Activated CD4-positive, CD25-positive, alpha-beta regulatory T cell treated with anti-CD3 and anti-CD28 coated beads, Interleukin-2, amount 50 U/mL, for 72 hours (primary cell): ENCODE results near the gene MTHFD1L.

ENCODE experiments used
- DNase-seq: peaks from one replicate; pipeline ENCODE4 v3.0.0; 2021

The MTHFD1L gene

DNA sequence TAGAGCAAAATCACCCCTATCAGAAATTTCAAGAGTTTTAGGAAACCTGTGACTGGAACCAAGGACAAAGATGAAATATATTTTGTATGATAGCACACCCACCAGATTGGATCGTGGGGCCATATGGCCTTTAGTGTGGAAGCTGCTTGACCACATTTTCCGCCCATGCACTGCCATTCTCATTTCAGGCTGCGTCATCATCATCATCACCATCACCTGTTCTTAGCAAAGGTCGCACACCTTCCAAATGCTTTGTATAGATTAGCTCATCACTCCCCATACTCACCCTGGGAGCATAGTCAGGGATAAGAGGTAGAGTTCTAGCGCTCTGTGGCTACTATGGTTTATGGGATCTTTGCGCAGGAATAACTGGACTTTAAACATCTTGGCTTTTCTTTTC is 185.7 kb downstream of the MTHFD1L start:
- DNase-seq = no peak

DNA sequence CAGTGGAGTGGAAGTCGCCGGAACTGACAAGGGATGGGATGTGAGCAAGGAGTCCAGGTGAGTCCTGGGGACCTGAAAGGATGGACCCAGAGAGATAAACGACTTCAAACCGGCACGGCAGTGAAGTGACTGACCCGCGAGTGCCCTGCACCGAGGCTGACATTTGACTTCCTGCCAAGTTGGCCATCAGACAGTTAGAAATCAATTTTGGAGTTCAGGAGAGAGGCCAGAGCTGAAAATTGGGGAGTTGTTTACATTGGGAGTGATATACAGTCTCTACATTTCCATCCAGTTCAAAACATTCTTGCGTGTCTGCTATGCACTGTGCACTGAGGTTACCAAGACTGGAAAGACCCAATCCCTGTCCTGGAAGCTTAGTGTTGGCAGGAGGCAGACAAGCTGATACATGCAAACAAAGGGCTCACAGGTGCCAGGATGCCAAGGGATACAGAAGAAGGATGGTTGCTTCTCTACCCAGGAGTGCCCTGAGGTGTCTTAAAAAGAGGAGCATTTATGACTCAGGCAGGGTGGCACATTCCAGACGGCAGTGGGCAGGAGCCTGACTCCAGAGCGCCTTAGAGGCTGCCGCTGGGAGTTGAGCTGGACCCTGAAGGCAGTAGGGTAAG is 186.6 kb downstream of the MTHFD1L start:
- no peak for DNase-seq

GRCh38 chr6:151054306-151054705 is 188.8 kb downstream of the MTHFD1L start:
- no peak for DNase-seq

DNA sequence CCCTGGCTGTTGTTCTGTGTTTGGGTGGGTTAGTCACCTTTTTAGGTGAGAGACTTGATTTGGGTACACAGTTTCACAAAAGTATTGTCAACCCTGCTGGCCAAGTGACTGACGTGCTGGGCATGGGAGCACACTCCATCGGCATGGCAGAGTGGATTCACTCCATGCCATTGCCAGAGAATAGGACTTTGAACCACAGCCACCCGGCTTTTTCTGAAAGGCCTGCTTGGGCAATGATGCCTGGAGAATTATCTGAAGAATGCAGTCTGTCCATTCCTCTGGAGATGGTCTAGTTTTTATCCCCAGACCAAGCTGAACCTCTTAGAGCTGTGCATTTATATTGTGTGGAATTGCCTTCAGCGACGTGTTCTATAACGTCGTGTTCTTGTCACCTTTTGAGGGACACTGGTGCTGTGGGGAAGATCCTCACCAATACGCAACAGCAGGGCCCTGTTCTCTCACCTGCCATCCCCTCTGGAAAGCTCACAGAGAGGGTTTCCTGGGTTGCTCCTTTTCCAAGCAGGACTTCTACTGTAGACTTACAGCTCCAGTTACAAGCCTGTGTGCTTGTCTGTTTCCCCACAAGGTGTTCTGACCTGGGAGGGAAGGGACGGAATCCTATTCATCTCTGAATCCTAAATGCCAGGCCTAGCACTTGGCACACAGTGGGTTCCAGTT is 190.9 kb downstream of the MTHFD1L start:
- no peak for DNase-seq

GRCh38 chr6:151057061-151057460 is 191.6 kb downstream of the MTHFD1L start:
- DNase-seq = no peak

DNA sequence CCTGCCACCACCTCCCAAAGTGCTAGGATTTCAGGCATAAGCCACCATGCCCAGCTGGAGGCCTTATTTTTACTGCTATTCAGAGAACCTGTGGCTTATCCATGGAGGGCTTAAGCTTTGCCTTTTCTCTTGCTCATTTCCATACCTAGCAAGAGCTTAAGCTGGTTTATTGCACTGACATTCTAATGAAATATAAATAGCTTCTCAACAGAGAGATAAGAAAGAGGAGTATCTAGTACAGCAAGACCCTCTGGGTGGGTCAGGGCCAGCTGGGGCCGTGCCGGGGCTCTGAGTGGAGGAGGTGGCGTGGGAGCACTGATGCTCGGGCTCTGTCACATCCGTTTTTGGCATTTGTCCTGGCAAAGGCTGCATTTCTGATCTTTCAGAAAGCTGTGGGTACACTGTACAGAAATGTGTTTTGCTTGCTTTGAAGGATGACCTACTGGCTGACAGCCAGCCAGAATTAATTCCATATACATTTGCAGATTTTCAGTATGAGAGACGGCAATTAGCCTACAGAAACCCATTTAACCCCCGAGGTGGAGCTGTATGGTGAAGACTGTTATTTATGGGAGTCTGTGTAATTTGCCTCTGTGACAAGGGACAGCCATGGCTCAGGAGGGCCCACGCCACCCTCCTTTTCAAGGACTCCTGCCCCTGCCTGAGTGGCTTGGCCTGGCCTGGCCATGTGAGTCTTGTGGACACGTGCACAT is 192.7 kb downstream of the MTHFD1L start:
- no peak for DNase-seq

DNA sequence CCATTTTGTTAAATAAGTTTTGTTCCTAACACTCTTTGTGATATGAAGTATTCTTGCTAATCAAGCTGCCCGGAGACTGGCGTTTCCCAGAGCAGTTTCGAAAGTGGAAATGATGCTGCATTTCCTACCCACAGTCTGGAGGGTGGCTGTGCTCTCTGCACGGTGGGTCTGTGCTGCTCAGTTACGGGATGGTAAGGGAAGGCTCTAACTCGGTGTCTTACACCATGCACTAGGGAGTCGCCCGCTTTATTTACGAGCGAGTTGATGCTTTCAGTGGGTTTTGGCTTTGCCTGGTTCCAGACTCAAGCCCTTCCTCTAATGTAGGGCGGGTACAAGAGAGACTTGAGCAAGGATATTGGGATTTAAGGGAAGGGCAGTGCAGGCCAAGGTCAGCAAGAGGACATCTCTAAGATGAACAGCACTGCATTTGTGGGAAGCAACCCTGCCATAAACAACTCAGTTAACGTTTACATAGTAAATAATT is 194.2 kb downstream of the MTHFD1L start:
- no peak for DNase-seq

- DNase-seq = no peak
These were observed 194.7 kb downstream of the MTHFD1L start for GRCh38 chr6:151060096-151060765.

DNA sequence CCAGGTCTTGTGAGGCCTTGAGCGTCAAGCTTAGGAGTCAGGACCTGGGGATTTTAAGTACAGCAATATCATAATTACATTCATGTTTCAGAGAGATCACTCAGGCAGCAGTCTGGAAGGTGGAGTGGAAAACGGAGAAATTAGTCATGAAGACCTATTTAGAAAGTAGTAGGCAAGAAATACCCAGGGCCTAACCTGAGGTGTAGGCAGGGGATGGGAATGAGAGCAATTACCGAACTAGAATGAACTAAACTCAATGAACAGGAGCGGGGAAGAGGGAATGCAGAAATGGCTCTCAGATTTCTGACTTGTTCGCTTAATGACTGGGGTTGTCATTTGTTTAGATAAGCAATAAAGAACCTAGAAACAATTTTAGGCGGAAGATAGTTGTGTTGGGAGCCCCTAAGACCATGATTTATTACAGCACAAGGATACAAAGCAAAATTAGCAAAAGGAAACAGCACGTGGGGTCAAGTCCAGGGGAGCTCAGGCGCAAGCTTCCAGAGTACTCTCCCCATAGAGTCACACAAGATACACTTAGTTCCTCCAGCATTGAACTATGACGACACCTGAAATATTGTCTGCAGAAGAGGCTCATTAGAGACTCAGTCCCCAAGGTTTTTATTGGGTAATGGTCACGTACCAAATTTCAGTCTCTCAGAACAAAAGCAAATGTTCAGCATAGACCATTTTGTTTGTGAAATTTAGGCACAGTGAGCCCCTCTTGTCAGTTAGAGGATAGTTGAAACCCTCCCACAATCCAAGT is 195.4 kb downstream of the MTHFD1L start:
- no peak for DNase-seq

DNA sequence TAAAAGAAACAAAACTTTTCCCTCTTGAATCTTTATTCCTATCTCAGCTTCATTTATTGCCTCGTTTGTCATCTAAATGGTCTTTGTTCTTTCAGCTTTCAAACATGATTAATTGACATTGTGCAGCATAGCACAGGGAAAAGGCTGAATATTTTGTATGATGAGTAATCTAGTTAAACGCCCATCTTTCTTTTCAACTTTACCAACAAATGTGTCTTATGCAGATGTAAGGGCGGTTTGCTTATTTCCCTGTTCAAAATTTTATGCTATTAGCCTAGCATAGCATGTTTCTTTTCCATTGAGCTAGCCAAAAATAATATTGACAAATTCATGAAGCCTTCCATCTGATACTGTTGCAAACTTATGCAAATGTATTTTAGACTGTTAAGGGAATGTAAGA is 197.8 kb downstream of the MTHFD1L start:
- no peak for DNase-seq

DNA sequence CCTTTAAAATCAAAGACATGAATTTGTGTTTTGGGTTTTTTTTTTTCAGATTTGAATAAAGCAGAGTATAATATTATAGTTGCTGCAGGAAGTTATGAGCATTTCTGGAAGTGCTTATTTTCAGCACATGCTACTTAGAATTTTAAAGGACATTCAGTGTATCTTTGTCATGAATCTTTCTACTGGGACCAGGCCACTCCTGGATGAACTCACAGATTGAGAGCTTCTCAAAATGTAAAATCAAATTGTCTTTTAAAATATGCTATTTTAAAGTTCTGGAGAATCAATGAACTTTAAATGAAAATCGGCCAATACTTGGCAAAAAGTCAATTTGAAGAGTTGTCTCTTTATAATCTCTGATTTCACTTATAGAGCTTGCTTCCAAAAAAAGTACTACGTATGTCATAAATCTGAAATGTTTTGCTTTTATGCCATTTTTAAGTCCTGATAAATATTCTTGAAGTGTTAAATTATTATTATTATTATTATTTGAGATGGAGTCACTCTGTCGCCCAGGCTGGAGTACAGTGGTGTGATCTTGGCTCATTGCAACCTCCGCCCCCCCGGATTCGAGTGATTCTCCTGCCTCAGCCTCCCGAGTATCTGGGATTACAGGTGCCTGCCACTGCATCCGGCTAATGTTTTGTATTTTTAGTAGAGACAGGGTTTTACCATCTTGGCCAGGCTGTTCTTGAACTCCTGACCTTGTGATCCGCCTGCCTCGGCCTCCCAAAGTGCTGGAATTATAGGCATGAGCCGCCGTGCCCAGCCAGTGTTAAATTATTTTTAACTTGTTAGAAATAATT is 198.5 kb downstream of the MTHFD1L start:
- DNase-seq = no peak

- DNase-seq = no peak
These were observed 199.7 kb downstream of the MTHFD1L start for GRCh38 chr6:151065027-151065815.

- DNase-seq = no peak
These were observed 202.4 kb downstream of the MTHFD1L start for GRCh38 chr6:151067684-151068596.

DNA sequence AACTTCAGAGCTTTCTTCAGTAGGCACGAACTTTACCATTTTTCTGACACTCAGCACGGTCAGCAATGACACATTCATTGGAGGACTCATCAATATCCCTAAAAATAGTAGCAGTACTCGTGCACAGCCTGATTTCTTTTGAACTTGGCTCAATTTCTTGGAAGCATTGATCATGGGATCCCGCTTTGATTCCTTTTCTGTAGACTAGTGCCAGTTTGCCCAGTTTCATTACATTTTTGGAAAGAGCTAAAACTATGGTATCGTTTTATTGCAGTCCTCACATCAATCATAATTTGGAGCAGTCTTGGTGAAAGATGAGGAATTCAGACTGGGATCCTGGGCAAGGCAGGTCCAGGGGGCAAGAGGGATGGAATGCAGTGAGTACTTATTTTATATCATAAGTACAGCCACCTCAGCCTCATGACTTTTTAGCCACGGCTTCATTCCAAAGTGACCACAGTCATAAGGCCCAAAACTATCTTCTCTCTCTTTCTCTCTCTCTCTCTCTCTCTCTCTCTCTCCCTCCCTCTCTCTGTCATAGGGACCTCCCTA is 203.3 kb downstream of the MTHFD1L start:
- DNase-seq = no peak

DNA sequence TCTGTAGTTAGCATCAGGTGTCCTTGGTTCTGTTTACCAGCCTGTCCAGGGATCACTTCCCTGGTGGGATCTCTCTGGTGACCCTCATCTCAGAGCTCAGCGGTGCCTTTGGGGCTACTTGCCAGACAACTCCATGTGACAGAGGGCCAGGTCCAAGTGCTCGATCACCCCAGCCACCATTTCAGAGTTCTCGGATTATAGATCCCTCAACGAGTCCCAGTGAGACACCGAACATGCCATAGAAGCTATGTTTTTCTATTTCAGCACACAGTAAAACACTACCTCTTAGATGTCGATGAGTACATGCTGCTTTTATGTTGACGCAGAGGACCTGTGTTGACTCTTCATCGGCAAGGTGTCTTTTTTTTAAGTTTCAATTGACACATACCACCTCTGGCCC is 204.1 kb downstream of the MTHFD1L start:
- DNase-seq = no peak

GRCh38 chr6:151070631-151071051 is 205.1 kb downstream of the MTHFD1L start:
- no peak for DNase-seq

- no peak for DNase-seq
These were observed 205.8 kb downstream of the MTHFD1L start for GRCh38 chr6:151071295-151071694.

DNA sequence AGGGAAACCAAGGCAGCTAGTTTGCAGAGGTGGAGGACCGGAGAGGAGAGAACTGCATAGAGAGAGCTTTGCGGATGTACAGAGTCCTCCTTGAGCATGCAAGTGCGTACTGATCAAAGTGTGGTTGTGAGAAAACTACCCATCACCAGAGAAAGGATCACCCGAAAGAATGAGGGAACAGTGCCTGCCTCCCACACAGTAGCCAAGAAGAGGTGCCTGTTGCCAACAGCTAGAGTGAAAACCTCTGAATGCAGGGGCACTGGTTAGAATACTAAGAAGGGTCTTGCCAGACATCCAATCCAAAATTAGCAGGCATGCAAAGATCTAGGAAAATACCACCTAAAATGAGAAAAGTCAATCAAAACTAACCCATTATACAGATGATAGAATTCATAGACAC is 207.6 kb downstream of the MTHFD1L start:
- no peak for DNase-seq

GRCh38 chr6:151073701-151074100 is 208.2 kb downstream of the MTHFD1L start:
- no peak for DNase-seq

DNA sequence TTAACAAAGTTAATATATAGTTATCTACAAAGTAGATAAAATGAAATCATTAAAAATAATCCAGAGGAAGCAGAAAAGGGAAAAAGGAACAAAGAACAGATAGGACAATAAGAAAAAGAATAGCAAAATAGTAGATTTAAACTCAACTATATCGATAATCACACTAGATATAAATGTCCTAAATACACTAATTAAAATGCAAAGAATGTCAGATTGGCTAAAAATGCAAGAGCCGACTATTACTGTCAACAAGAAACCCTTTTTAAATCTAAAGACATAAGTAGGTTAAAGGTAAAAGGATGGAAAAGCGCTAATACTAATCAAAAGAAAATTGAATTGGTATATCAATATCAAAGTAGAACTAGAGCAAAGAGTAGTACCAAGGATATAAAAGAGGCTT is 209.5 kb downstream of the MTHFD1L start:
- DNase-seq = no peak
